HG03354 (cell line): ENCODE measurements around the gene AVPR1B.
"Not testable (repeated sequence)": the region's sequence is repeated elsewhere in the genome, so short reads cannot be mapped to it uniquely, and the experiment has no call there.

Source experiments
- ATAC-seq: cut with Tn5 transposase; IDR thresholded peaks from one replicate; pipeline ENCODE4 v1.9.1; 2021; ENCODE audit warnings: mild to moderate bottlenecking; ENCODE audit not compliant: unreplicated experiment, poor library complexity, severe bottlenecking

The AVPR1B gene

DNA sequence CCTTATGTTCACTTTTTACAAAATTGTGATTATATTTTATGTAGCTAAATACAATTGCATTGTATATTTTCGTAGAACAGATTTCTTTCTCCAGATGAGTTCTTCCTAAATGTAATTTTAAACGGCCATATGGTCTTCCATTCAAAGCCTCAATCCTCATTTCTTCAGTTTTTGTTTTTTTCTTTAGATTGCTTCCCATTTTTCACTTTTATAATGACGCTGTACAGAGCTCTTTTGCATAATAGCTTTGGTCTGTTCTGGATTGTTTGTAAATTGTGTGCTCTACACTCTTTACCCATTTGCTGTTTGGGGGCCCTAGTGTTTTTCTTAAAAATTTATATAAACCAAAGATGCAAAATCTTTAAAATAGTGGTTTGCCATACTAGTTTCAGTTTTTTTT, 27.8 kb downstream of the AVPR1B start:
- ATAC-seq: no peak

DNA sequence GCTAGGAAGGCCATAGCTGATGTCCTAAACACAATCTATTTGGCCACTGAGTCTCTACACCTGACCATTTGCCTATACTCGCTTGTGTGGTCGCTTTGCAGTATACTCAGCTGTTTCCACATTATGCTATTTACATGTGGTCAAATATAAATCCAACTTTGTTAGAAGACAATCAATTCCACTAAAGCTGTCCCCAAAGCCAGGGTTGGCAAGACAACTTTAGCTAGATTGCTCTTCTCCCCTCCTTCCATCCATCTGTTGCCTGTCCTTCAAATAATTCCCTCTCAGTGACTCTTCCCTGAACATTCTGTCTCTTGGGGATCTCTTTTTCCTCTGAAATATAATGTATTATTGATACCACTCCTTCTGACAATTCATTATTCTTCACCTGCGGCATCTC, 30.1 kb downstream of the AVPR1B start:
- no peak for ATAC-seq

DNA sequence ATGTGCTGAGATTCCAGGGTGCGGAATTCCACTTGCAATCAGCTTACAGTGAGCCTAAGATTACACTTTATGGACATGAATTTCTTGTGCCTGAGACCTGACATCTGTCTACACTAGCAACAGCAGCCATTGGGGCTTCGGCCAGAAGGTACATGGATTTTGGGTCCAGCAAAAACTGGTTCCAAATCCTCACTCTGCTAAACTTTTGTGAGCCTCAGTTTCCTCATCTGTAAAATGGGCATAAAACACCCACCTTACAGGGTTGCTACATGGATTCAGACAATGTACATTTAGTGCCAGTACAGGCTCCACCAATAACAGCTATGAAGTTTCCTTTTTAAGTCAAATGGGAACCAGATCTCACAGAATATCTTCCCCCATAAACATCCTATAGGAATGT, 33.4 kb downstream of the AVPR1B start:
- ATAC-seq: no peak

GRCh38 chr1:206082831-206083695, 34.1 kb downstream of the AVPR1B start:
- no peak for ATAC-seq

DNA sequence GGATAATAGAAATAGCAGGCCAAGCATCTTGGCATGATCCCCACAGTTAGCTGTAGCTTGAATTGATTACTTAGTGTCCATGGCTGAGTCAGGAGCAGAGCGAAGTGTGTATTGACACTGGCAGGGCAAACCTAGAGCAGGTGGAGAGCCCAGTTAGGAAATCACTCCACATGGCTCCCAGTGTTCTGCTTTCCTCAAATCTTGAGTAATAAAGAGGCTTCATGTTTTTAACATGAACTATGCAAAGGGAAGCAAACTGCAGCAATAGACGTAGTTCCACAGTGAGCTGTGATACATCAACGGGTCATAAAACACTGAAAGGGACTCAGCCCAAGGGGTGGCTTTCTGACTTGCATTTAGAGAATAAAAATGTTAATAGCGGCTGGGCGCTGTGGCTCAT, 35.3 kb downstream of the AVPR1B start:
- no peak for ATAC-seq

DNA sequence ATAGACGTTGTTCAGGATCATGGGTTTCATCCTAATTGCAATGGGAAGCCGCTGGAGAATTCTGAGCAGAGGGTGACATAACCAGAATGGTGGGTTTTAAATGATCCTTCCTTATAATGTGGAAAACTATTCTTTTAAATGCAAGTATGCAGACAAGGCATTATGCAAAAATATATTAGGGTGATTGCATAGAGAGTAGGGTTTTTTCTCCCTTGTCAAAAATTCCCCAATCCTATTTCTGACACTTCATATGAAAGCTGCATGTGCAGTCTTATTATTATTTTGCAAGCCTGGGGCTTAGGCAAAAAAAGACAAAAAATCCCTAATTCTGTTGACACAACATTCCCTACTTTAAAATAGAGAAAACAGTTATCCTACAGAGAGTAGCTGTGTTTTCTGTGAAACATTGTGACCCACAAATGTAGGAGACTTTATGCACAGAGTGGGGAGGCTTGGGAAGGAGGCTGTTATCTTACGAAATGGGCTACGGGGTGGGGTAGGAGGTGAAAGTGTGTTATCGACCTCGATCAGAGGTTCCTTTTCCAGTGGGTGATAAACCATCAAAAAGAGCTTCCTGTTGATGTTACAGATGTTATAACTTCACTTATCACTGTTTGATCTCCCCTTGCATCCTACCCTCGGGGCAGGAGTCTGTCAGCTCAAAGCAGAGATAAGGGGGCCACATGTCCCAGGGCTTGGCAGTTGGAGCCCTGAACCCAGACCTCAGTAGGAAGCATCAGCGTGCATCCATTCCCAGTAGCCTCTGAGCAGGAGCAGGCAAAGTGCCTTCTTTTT, 37.0 kb downstream of the AVPR1B start:
- no peak for ATAC-seq

DNA sequence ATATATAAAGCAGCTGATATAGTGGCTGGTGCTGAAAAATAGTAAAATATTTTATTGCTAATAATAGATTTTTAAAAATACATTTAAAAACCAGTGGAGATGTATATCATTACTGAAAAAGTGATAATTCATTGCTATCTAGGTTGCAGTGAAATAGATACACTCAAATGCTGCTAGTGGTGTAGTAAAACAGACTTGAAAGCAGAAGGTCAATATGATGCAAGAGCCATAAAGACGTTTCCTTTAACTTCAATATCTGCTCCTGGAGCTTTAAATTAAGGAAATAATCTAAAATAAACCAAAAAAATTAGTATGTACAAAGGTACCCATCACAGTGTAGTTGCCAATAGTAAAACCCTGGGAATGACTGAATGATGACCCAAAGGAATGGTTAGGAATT, 38.1 kb downstream of the AVPR1B start:
- no peak for ATAC-seq

DNA sequence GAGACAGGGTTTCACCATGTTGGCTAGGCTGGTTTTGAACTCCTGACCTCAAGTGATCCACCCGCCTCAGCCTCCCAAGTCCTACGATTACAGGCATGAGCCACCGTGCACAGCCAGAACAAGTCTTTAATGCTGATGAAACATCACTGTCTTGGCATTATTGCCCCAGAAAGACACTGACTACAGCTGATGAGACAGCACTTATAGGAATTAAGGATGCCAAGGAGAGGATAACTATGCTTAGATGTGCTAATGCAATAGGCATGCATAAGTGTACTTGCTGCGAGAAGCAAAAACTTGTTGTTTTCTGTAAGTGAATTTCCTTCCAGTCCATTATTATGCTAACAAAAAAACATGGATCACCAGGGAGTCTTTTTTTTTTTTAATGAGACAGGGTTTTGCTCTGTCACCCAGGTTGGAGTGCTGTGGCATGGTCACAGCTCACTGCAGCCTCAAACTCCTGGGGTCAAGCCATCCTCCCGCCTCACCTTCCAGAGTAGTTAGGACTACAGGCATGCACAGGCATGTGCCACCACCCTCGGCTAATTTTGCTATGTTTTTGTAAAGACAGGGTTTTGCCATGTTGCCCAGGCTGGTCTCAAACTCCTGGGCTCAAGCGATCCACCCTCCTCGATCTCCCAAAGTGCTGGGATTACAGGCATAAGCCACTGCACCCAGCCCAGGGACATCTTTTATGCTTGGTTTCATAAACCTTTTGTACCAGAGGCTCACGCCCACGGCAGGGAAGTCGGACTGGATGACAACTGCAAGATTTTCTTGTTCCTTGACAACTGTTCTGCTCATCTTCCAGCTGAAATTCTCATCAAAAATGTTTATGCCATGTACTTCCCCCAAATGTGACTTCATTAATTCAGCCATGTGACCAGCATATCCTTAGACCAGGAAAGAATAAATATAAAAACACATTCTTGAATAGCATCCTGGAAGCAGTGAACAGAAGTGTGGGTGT, 41.1 kb downstream of the AVPR1B start:
- ATAC-seq: no peak

DNA sequence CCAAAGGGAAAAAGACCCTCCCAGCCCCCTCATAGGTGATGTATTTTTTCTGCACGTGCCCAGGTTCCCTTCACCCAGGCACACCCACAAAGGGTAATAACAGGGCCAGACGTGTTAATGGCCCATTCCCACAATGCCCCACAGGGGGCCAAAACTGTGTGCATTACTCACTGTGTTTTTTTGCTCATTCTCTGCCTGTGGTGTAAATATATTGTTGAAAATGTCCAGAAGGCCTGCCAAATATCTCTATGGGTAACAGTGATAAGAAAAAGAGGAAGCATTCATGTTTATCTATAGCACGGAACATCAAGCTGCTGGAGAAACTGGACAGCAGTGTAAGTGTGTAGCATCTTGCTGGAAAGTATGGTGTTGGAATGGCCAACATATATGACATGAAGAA, 42.3 kb downstream of the AVPR1B start:
- ATAC-seq: no peak

GRCh38 chr1:206070627-206071304, 46.4 kb downstream of the AVPR1B start:
- no peak for ATAC-seq

DNA sequence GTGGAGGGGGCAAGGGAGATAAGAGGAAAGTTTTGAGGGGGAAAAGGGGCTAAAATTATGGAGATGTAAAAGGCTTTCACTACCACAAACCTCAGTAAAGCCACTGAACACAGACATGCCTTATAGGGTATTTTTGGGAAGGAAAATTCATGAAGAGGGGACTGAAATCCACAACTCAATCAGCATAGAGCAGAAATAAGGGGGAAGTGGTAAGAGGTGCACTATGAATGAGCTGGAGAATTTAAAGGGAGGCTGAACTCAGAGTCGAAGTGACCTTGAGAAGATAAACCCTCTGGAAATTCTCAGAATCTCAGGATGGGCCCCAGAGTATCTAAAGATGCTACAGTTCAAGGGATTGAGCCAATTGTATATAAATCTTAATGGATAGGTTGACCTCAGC, 48.9 kb downstream of the AVPR1B start:
- no peak for ATAC-seq

DNA sequence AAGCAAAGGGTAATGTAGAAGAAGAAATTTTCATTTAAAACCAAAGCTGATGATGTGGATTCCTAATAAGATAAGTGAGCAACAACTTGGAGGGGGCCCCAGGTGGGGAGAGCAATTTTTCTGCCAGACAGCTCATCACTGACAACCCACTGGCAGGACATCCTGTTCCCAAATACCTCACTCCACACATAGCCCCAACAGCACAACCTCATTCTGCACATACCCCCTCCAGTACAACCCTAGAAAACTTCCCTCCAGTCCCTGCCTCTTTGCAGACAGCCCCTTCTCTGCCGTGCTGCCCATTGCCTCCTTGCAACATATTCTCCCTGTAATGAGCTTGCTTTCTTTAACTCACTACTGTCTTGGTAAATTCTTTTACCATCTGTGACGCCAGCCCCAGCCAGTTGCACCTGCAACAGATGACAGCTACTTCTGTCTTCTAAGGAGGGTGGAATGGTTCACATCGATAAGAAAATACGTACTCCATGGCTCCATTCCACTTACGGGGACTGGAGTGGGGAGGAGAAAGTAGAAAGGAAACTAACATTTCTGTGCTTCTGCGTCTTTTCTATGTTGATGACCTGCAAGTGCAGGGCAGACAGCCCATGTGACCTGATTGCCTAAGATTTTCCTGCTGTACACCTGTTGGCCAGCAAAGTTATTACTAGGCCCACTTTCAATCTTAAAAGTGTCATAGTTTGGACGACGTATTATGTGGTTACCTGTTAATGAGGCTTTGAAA, 49.5 kb downstream of the AVPR1B start:
- ATAC-seq: peak; percentile 64

GRCh38 chr1:206066479-206067171, 50.6 kb downstream of the AVPR1B start:
- peak; percentile 84 for ATAC-seq

DNA sequence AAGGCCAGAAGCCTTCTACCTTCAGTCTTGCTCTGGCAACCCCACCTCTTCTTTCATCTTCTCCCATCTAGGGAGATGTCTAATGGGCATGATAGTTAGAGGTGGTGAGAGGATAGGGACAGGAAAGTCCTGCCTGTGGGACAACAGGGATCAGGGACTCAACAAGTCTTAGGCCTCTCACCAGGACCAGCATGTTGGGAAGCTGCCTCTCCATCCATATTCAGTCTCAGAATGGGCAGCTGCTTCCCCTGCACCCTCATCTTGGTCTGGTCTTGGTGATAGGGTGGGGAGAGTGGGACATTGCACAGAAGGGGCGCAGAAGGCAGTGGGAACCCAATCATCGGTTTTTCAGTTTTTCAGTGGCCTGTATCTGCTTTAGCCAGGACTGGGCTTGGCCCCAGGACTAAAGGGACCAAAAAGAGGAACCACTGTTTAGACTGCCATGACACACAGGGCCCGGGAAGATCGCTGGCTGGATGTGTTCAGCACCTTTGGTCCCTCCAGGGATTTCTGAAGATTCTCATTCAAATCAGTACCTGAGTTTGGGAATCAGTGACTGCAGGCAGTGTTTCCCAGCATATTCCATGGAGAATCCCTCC, 51.5 kb downstream of the AVPR1B start:
- ATAC-seq: no peak

DNA sequence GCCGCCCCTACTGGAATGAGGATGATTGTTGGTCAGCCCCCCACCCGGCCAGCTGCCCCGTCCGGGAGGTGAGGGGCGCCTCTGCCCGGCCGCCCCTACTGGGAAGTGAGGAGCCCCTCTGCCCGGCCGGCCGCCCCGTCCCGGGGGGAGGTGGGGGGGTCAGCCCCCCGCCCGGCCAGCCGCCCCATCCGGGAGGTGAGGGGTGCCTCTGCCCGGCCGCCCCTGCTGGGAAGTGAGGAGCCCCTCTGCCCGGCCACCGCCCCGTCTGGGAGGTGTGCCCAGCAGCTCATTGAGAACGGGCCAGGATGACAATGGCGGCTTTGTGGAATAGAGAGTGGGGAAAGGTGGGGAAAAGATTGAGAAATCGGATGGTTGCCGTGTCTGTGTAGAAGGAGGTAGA, 52.7 kb downstream of the AVPR1B start:
- ATAC-seq: not testable (repeated sequence)

GRCh38 chr1:206064001-206064400, 53.2 kb downstream of the AVPR1B start:
- ATAC-seq: not testable (repeated sequence)

DNA sequence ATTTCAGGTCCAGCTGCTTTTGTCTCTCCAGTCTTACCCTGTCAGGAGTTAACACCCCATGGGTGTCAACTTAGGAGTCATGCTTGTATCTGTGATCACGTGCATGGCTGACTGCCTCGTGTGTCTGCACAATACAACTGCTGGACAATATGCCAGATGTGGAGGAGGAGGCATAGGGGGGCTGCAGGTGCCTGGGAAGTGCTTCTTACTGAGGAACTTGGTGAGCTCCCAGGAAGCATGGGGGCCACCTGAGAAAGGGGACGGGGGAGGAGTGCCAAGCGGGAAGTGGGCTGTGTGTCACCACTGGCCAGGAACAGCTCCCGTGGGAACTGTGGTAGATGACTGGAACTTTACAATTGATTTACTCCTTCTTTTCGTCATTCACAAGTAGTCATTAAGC, 54.7 kb downstream of the AVPR1B start:
- ATAC-seq: no peak

GRCh38 chr1:206060844-206061243, 56.3 kb downstream of the AVPR1B start:
- no peak for ATAC-seq
